ENCODE data around the gene ATG4B.
A peak's percentile ranks its signal among the peaks of the same experiment; 100 is the strongest.

Gene ATG4B

GRCh38 chr2:241608881-241609280 lies 28.6 kb upstream of the ATG4B start:
- H3K27me3 ChIP-seq (ENCODE audit: insufficient read depth, low read length): no peaks in the 10 kb centered on the region
- no peak for TF ChIP-seq EZH2 (IDR thresholded peaks at IDR 0.05; ENCODE audit: borderline replicate concordance, low read length)
- H3K9ac ChIP-seq (ENCODE audit: low read length): no peak overlapping the region
- no peak overlapping the region for H2AFZ ChIP-seq (ENCODE audit: low read length)
- H3K9me2 ChIP-seq (ENCODE audit: low read depth, low read length): no peaks in the 10 kb centered on the region
- no peak overlapping the region for H3K27ac ChIP-seq (ENCODE audit: low read depth, low read length, poor library complexity, severe bottlenecking)
- no peak overlapping the region for H3K4me3 ChIP-seq (ENCODE audit: low read depth, low read length, poor library complexity, severe bottlenecking)
- H3K79me2 ChIP-seq (ENCODE audit: insufficient read depth, low read length): no peaks in the 10 kb centered on the region
- H3K4me2 ChIP-seq (ENCODE audit: low read length): no peak overlapping the region
- no peaks in the 10 kb centered on the region for H3K9me3 ChIP-seq (ENCODE audit: low read length)
- H4K20me1 ChIP-seq (ENCODE audit: insufficient read depth, low read length): no peaks in the 10 kb centered on the region
- peaks cover 19% of the 10 kb centered on the region for H3K36me3 ChIP-seq (ENCODE audit: insufficient read depth, low read length)
- H3K4me1 ChIP-seq (ENCODE audit: insufficient read depth, low read length, severe bottlenecking): peaks cover 14% of the 10 kb centered on the region
- H3F3A ChIP-seq (ENCODE audit: insufficient read depth, low read length): no peaks in the 10 kb centered on the region

- Histone ChIP-seq H3K27ac (ENCODE audit: low read depth, low read length, poor library complexity, severe bottlenecking) (peak overlapping the region; percentile 14), H3K9me2 (ENCODE audit: low read depth, low read length) (no peaks in the 10 kb centered on the region), H3K4me1 (ENCODE audit: insufficient read depth, low read length, severe bottlenecking) (peaks cover 14% of the 10 kb centered on the region), H3K27me3 (ENCODE audit: insufficient read depth, low read length) (no peaks in the 10 kb centered on the region), H2AFZ (ENCODE audit: low read length) (no peak overlapping the region), H3K4me3 (ENCODE audit: low read depth, low read length, poor library complexity, severe bottlenecking) (peak overlapping the region; percentile 69), H3K9me3 (ENCODE audit: low read length) (no peaks in the 10 kb centered on the region), H4K20me1 (ENCODE audit: insufficient read depth, low read length) (no peaks in the 10 kb centered on the region), H3K36me3 (ENCODE audit: insufficient read depth, low read length) (peaks cover 13% of the 10 kb centered on the region), H3K9ac (ENCODE audit: low read length) (peak overlapping the region; percentile 74), H3K79me2 (ENCODE audit: insufficient read depth, low read length) (no peaks in the 10 kb centered on the region), H3F3A (ENCODE audit: insufficient read depth, low read length) (no peaks in the 10 kb centered on the region), H3K4me2 (ENCODE audit: low read length) (peak overlapping the region; percentile 92)
- TF ChIP-seq EZH2 (IDR thresholded peaks at IDR 0.05; ENCODE audit: borderline replicate concordance, low read length) (no peak), CTCF (IDR thresholded peaks at IDR 0.05; ENCODE audit: low read length) (peak; percentile 61)
These were observed 27.4 kb upstream of the ATG4B start for GRCh38 chr2:241609859-241610793.

- Histone ChIP-seq H3K36me3 (ENCODE audit: insufficient read depth, low read length) (peaks cover 4% of the 10 kb centered on the region), H3K4me3 (ENCODE audit: low read depth, low read length, poor library complexity, severe bottlenecking) (no peak overlapping the region), H3K9ac (ENCODE audit: low read length) (peak overlapping the region; percentile 60; the same call in 1 of the 2 replicates), H3K27me3 (ENCODE audit: insufficient read depth, low read length) (no peaks in the 10 kb centered on the region), H2AFZ (ENCODE audit: low read length) (no peak overlapping the region), H3K27ac (ENCODE audit: low read depth, low read length, poor library complexity, severe bottlenecking) (no peak overlapping the region), H3K79me2 (ENCODE audit: insufficient read depth, low read length) (no peaks in the 10 kb centered on the region), H3K9me2 (ENCODE audit: low read depth, low read length) (no peaks in the 10 kb centered on the region), H3K4me1 (ENCODE audit: insufficient read depth, low read length, severe bottlenecking) (peaks cover 14% of the 10 kb centered on the region), H3K9me3 (ENCODE audit: low read length) (no peaks in the 10 kb centered on the region), H3K4me2 (ENCODE audit: low read length) (peak overlapping the region; percentile 74), H3F3A (ENCODE audit: insufficient read depth, low read length) (no peaks in the 10 kb centered on the region), H4K20me1 (ENCODE audit: insufficient read depth, low read length) (no peaks in the 10 kb centered on the region)
- TF ChIP-seq EZH2 (IDR thresholded peaks at IDR 0.05; ENCODE audit: borderline replicate concordance, low read length) (no peak), CTCF (IDR thresholded peaks at IDR 0.05; ENCODE audit: low read length) (no peak)
These were observed 26.4 kb upstream of the ATG4B start for GRCh38 chr2:241611062-241611461.
